ENCODE data around the gene FAF1.

Gene FAF1

DNA sequence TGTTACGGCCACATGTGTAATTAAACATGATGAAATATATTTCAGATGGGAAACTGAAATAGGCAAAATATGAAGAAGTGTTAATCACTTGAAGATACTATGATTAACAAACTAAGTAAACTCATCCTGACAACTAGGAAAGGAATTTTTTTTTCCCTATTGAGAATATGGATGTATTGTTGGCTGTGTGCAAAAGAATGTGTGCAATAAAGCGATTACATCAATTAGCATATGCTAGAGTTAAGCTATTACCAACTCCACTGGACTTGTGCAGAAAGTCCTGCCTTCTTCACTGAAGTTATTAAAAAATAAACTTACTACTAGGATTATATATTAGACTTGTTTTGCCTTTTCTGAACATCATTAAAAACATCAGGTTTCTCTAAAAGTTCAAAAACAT is 393.7 kb downstream of the FAF1 start:
- TF ChIP-seq EZH2phosphoT487 (IDR thresholded peaks at IDR 0.05; ENCODE audit: borderline replicate concordance, low read length): no peak
- TF ChIP-seq, protein P1, sequence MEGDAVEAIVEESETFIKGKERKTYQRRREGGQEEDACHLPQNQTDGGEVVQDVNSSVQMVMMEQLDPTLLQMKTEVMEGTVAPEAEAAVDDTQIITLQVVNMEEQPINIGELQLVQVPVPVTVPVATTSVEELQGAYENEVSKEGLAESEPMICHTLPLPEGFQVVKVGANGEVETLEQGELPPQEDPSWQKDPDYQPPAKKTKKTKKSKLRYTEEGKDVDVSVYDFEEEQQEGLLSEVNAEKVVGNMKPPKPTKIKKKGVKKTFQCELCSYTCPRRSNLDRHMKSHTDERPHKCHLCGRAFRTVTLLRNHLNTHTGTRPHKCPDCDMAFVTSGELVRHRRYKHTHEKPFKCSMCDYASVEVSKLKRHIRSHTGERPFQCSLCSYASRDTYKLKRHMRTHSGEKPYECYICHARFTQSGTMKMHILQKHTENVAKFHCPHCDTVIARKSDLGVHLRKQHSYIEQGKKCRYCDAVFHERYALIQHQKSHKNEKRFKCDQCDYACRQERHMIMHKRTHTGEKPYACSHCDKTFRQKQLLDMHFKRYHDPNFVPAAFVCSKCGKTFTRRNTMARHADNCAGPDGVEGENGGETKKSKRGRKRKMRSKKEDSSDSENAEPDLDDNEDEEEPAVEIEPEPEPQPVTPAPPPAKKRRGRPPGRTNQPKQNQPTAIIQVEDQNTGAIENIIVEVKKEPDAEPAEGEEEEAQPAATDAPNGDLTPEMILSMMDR (IDR thresholded peaks at IDR 0.05; ENCODE audit: low read depth, low read length, poor library complexity, severe bottlenecking): no peak
- H3F3A ChIP-seq (ENCODE audit: control insufficient read depth, insufficient read depth): no peaks in the 10 kb centered on the region
- no peak overlapping the region for H3K4me3 ChIP-seq (ENCODE audit: low read length)
- H3K79me2 ChIP-seq (ENCODE audit: control insufficient read depth, low read length): no peaks in the 10 kb centered on the region
- no peaks in the 10 kb centered on the region for H3K27me3 ChIP-seq (ENCODE audit: control insufficient read depth, low read length)
- no peaks in the 10 kb centered on the region for H3K4me1 ChIP-seq (ENCODE audit: control insufficient read depth, low read length)
- no peak overlapping the region for H3K4me2 ChIP-seq (ENCODE audit: low read length)
- H3K9me3 ChIP-seq (ENCODE audit: control insufficient read depth, insufficient read depth, low read length): no peaks in the 10 kb centered on the region
- no peaks in the 10 kb centered on the region for H4K20me1 ChIP-seq (ENCODE audit: control insufficient read depth, insufficient read depth, low read depth, low read length)
- H3K36me3 ChIP-seq (ENCODE audit: control insufficient read depth, low read length): peaks cover 39% of the 10 kb centered on the region
- H3K9me2 ChIP-seq (replicated peaks; ENCODE audit: control insufficient read depth, low read length): no peaks in the 10 kb centered on the region
- no peak overlapping the region for H3K27ac ChIP-seq (ENCODE audit: low read depth, low read length)

GRCh38 chr1:50564417-50564816 is 395.6 kb downstream of the FAF1 start:
- no peaks in the 10 kb centered on the region for H3K79me2 ChIP-seq (ENCODE audit: control insufficient read depth, low read length)
- H3K27me3 ChIP-seq (ENCODE audit: control insufficient read depth, low read length): no peaks in the 10 kb centered on the region
- no peak overlapping the region for H3K27ac ChIP-seq (ENCODE audit: low read depth, low read length)
- TF ChIP-seq EZH2phosphoT487 (IDR thresholded peaks at IDR 0.05; ENCODE audit: borderline replicate concordance, low read length): no peak
- TF ChIP-seq, protein P1 (IDR thresholded peaks at IDR 0.05; ENCODE audit: low read depth, low read length, poor library complexity, severe bottlenecking): no peak
- H3K4me1 ChIP-seq (ENCODE audit: control insufficient read depth, low read length): no peaks in the 10 kb centered on the region
- H4K20me1 ChIP-seq (ENCODE audit: control insufficient read depth, insufficient read depth, low read depth, low read length): no peaks in the 10 kb centered on the region
- no peaks in the 10 kb centered on the region for H3K9me3 ChIP-seq (ENCODE audit: control insufficient read depth, insufficient read depth, low read length)
- H3K36me3 ChIP-seq (ENCODE audit: control insufficient read depth, low read length): peaks cover 50% of the 10 kb centered on the region
- no peaks in the 10 kb centered on the region for H3K9me2 ChIP-seq (replicated peaks; ENCODE audit: control insufficient read depth, low read length)
- H3K4me3 ChIP-seq (ENCODE audit: low read length): no peak overlapping the region
- no peak overlapping the region for H3K4me2 ChIP-seq (ENCODE audit: low read length)
- H3F3A ChIP-seq (ENCODE audit: control insufficient read depth, insufficient read depth): no peaks in the 10 kb centered on the region

DNA sequence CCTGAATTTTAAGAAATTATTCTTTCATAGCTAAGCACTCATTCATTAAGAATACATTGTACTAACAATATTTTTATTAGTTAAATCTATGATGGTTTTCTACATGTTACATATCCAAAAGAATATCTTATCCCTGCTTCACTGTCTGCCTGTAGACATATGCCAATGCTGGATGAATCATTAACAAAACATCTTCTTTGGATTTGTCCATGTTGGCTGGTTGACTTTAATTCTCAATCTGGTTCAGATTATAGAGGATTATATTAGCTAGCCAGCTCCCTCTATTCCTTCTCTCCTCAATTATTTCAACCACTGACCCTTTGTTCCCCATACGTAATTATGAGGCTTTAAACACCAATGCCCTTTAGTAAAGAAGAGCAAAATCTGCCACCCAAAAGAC is 398.0 kb downstream of the FAF1 start:
- H3K27ac ChIP-seq (ENCODE audit: low read depth, low read length): no peak overlapping the region
- H3K4me3 ChIP-seq (ENCODE audit: low read length): no peak overlapping the region
- H4K20me1 ChIP-seq (ENCODE audit: control insufficient read depth, insufficient read depth, low read depth, low read length): 0 out of 2 replicates have a peak, but pooled peaks cover 3% of the 10 kb centered on the region
- H3K9me2 ChIP-seq (replicated peaks; ENCODE audit: control insufficient read depth, low read length): no peaks in the 10 kb centered on the region
- H3K36me3 ChIP-seq (ENCODE audit: control insufficient read depth, low read length): peaks cover 44% of the 10 kb centered on the region
- H3K4me1 ChIP-seq (ENCODE audit: control insufficient read depth, low read length): no peaks in the 10 kb centered on the region
- H3K79me2 ChIP-seq (ENCODE audit: control insufficient read depth, low read length): no peaks in the 10 kb centered on the region
- TF ChIP-seq, protein P1 (IDR thresholded peaks at IDR 0.05; ENCODE audit: low read depth, low read length, poor library complexity, severe bottlenecking): no peak
- TF ChIP-seq EZH2phosphoT487 (IDR thresholded peaks at IDR 0.05; ENCODE audit: borderline replicate concordance, low read length): no peak
- no peak overlapping the region for H3K4me2 ChIP-seq (ENCODE audit: low read length)
- no peaks in the 10 kb centered on the region for H3K9me3 ChIP-seq (ENCODE audit: control insufficient read depth, insufficient read depth, low read length)
- no peaks in the 10 kb centered on the region for H3K27me3 ChIP-seq (ENCODE audit: control insufficient read depth, low read length)
- no peaks in the 10 kb centered on the region for H3F3A ChIP-seq (ENCODE audit: control insufficient read depth, insufficient read depth)

Data from DOHH2 (cell line).